ENCODE data around the gene MILR1.
"Not testable (repeated sequence)": the region's sequence is repeated elsewhere in the genome, so short reads cannot be mapped to it uniquely, and the experiment has no call there.

Gene MILR1

DNA sequence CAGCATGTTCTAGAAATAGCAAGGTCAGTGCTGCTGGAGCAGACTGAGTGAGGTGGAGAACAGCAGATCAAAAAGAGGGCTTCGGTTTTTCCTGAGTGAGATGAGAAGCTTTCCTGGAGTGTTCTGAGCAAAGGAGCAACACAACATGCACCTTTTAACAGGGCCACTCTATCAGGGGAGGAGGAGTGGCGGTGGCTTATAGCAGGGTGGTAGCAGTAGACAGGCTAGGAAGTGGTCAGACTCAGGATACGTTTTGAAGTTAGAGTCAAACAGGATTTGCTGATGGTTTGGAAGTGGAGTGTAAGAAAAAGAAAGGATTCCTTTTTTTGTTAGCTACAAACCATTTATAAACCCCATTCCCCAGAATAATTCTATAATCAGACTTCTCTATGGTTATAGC is 35.5 kb downstream of the MILR1 start:
- TF ChIP-seq ZFX (IDR thresholded peaks at IDR 0.05) = no peak
- TF ChIP-seq, protein P1, sequence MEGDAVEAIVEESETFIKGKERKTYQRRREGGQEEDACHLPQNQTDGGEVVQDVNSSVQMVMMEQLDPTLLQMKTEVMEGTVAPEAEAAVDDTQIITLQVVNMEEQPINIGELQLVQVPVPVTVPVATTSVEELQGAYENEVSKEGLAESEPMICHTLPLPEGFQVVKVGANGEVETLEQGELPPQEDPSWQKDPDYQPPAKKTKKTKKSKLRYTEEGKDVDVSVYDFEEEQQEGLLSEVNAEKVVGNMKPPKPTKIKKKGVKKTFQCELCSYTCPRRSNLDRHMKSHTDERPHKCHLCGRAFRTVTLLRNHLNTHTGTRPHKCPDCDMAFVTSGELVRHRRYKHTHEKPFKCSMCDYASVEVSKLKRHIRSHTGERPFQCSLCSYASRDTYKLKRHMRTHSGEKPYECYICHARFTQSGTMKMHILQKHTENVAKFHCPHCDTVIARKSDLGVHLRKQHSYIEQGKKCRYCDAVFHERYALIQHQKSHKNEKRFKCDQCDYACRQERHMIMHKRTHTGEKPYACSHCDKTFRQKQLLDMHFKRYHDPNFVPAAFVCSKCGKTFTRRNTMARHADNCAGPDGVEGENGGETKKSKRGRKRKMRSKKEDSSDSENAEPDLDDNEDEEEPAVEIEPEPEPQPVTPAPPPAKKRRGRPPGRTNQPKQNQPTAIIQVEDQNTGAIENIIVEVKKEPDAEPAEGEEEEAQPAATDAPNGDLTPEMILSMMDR (conservative IDR thresholded peaks at IDR 0.05) = no peak
- no peak overlapping the region for H3K27ac ChIP-seq

DNA sequence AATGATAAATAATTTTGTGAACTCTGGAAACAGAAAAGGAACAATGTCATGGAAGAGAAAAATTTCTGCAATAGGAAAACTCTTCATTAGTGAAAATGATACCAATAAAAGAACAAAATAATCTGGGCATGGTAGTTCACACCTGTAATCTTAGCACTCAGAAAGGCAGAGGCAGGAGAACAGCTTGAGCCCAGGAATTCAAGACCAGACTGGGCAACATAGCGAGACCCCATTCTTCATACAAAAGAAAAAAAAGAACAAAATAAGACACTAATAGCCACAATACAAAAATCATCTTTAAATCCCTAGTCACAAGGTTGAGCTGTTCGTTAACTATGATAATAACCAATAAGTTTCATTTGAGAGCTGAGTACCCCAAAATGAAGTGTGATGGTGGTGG is 39.4 kb downstream of the MILR1 start:
- H3K27ac ChIP-seq = no peak overlapping the region
- TF ChIP-seq, protein P1 (conservative IDR thresholded peaks at IDR 0.05) = no peak
- no peak for TF ChIP-seq ZFX (IDR thresholded peaks at IDR 0.05)

DNA sequence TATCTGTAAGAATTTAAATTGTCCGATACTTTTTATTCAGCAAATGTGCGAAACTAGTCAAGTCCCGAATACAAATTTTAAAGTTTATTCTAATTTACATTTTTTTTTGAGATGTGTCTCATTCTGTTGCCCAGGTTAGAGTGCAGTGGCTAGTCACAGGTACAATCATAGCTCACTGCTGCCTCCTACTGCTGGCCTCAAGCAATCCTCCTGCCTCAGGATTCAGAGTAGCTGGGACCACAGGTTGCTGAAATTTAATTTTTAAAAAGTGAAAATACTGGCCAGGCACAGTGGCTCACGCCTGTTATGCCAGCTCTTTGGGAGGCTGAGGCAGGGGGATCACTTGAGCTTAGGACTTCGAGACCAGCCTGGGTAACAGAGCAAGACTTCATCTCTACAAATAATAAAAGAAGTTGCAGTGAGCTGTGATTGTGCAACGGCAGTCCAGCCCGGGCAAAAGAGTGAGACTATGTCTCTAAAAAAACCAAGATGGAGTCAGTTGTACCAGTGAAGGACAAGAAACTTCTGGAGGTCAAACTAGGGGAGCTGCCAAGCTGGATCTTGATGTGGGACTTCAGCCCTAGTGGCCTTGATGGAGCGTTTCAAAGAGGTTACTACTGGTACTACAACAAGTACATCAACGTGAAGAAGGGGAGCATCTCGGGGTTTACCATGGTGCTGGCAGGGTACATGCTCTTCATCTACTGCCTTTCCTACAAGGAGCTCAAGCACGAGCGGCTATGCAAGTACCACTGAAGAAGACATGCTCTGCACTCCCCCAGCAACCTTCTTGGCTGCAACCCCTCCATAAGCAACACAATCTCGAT is 42.3 kb downstream of the MILR1 start:
- H3K27ac ChIP-seq = no peak overlapping the region

DNA sequence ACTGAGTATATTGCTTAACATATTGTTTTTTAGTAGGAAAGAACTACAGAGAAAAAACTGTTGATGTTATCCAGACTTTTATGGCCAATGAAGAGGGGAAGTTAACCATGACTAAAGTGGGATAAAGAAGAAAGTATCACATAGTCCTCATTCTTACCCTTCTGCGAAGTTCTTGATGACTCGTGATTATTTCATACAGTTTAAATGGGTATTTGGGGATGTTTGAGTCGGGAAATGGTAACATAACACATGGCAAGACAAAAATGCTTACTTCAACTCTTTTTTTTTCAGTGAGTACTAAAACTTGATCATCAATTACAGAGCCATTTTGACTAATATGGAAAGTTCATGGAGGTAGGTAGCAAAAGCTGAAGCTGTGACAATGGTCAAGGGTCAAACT is 43.1 kb downstream of the MILR1 start:
- no peak overlapping the region for H3K27ac ChIP-seq
- TF ChIP-seq, protein P1 (conservative IDR thresholded peaks at IDR 0.05) = no peak
- no peak for TF ChIP-seq ZFX (IDR thresholded peaks at IDR 0.05)

More for the DNA sequence above, 42.3 kb downstream of the MILR1 start:
- TF ChIP-seq ZFX (IDR thresholded peaks at IDR 0.05) = no peak
- TF ChIP-seq, protein P1 (conservative IDR thresholded peaks at IDR 0.05) = peak; percentile 82

DNA sequence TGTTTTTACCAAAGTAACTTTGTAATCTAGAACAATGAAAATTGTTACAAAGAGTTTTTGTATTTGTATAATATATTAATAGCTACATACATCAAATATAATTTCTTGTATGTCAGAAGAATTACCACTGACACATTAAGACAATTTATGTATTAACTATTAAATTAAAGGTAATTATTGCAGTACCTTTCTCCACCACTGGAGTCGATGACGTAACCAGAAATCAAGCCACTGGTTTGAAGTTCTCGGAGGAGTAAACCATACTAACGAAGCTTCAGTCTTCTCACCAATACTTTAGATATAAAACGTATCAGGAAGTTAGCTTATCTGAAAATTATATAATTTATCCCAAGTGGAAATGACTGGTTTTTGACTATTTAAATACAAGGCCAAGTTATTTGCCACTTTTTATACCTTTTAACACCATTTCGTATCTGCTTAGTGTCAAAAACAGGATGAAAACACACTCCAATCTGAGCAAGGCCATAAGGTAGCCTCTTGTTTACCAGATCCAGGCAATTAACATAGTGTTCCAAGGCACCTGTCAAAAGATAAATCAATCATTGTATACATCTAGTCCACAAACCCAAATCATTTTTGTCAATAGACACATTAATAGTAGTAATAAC is 43.7 kb downstream of the MILR1 start:
- H3K27ac ChIP-seq = no peak overlapping the region
- TF ChIP-seq ZFX (IDR thresholded peaks at IDR 0.05) = no peak
- TF ChIP-seq, protein P1 (conservative IDR thresholded peaks at IDR 0.05) = peak; percentile 74

DNA sequence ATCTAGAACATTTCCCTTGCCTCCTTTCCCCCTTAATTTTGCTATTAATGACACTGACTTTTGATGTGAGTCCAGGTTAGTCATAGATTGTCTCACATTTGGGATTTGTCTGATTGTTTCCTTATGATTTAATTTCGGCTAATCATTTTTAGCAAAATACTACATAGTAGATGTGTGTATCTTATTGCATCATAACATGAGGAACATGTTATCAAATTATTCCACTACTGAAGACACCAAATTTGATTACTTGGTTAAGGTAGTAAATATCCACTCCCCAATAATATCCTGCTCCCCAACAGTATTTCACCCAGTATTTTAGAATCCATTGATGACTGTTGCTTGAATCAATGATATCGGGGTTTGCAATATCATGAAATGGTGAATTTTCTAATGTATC is 45.2 kb downstream of the MILR1 start:
- TF ChIP-seq, protein P1 (conservative IDR thresholded peaks at IDR 0.05) = no peak
- TF ChIP-seq ZFX (IDR thresholded peaks at IDR 0.05) = no peak
- no peak overlapping the region for H3K27ac ChIP-seq

DNA sequence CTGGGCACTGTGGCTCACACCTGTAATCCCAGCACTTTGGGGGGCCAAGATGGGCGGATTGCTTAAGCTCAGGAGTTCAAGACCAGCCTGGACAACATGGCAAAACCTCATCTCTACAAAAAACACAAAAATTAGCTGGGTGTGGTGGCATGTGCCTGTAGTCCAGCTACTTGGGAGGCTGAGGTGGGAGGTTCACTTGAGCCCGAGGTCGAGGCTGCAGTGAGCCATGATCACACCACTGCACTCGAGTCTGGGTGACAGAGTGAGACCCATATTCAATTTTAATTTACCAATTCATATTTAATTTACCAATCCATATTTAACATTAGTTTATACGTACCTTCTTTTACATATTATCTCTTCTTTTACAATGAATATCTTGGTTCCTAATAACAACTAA is 46.4 kb downstream of the MILR1 start:
- not testable (repeated sequence) for H3K27ac ChIP-seq
